Naive thymus-derived CD8-positive, alpha-beta T cell (primary cell): ENCODE measurements around the gene ITCH. TPM values are rescaled to one million over a fixed set of nuclear protein-coding genes. Genes with fewer than 3 reads are reported as not detected.
A peak's percentile ranks its signal among the peaks of the same experiment; 100 is the strongest.
"Not testable (repeated sequence)": the region's sequence is repeated elsewhere in the genome, so short reads cannot be mapped to it uniquely, and the experiment has no call there.

ENCODE experiments used
- ATAC-seq, 2 donors: fragments of 150-1000 bp; cut with Tn5 transposase in 1 of 2; sonication (Bioruptor Pico), chemical (Tn5 transposase) in 1 of 2; 1 replicate in 1 of 2; 2 replicates in 1 of 2; pipeline ENCODE4 v1.10.0; 2021; ENCODE audit warnings: mild to moderate bottlenecking in 2 of 2, moderate library complexity in 2 of 2
- POLR2A ChIA-PET: fragments of 350-600 bp; sonication (Branson Sonifier 250); formaldehyde crosslinking; loops from one replicate; lab custom pipeline; 2021; ENCODE audit warnings: antibody characterized with exemption; lab: Charles Lee
- DNase-seq, 10 donors: peaks; one replicate each; pipeline versions ENCODE4 v3.0.0 to v3.0.0-alpha.2; 2020 to 2022
- H3K27ac Mint-ChIP-seq, 10 donors: one replicate each; pipeline ENCODE4 v1.8.0; 2020 to 2022; ENCODE audit warnings: mild to moderate bottlenecking in 10 of 10, mixed read lengths in 10 of 10, moderate library complexity in 4 of 10, inconsistent platforms in 1 of 10
- H3K27me3 Mint-ChIP-seq, 5 donors: one replicate each; pipeline ENCODE4 v1.8.0; 2021 to 2022; ENCODE audit warnings: mixed read lengths in 5 of 5
- H3K36me3 Mint-ChIP-seq, 3 donors: one replicate each; pipeline ENCODE4 v1.8.0; 2020 to 2022; ENCODE audit warnings: mixed read lengths in 3 of 3, mild to moderate bottlenecking in 2 of 3, inconsistent platforms in 1 of 3
- H3K4me1 Mint-ChIP-seq, 4 donors: one replicate each; pipeline ENCODE4 v1.8.0; 2021 to 2022; ENCODE audit warnings: mixed read lengths in 4 of 4
- H3K4me3 Mint-ChIP-seq, 10 donors: one replicate each; pipeline ENCODE4 v1.8.0; 2020 to 2022; ENCODE audit warnings: mild to moderate bottlenecking in 10 of 10, mixed read lengths in 10 of 10, moderate library complexity in 6 of 10, inconsistent platforms in 1 of 10
- H3K9me3 Mint-ChIP-seq, 9 donors: one replicate each; pipeline ENCODE4 v1.8.0; 2020 to 2022; ENCODE audit warnings: mixed read lengths in 9 of 9, mild to moderate bottlenecking in 3 of 9, inconsistent platforms in 1 of 9, moderate library complexity in 1 of 9
- polyA plus RNA-seq, 3 donors: library from polyadenylated mRNA; unstranded; fragments of 300-500 nt; fragmentation: Illumina TruSeq; gene quantifications; one replicate each; pipeline ENCODE4 v1.2.3, GENCODE V29; 2021
- total RNA-seq, 8 experiments: library from RNA in 2 of 8; stranded (reverse) in 2 of 8; gene quantifications; one replicate each; pipeline ENCODE4 v1.2.3 and lab custom pipeline; 2021 to 2026

ITCH gene
- total and polyA plus RNA-seq, 5 experiments from 2014 or later = 12.6 to 75.9 (median 19.6) TPM

DNA sequence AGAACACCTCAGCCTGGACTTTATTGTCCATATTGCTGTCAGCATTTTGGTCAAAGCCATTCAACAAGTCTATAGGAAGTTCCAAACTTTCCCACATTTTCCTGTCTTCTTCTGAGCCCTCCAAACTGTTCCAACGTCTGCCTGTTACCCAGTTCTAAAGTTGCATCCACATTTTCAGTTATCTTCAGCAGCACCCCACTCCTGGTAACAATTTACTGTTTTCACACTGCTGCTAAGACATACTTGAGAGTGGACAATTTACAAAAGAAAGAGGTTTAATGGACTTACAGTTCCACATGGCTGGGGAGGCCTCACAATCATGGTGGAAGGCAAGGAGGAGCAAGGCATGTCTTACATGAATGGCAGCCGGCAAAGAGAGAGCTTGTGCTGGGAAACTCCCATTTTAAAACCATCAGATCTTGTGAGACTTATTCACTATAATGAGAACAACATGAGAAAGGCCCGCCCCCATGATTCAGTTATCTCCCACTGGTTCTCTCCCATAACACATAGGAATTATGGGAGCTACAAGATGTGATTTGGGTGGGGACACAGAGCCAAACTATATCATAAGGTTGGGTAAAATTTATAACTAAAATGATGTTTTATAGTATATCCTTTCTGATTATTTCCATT is 120.6 kb downstream of the ITCH start:
- H3K4me1 Mint-ChIP-seq, H3K27ac Mint-ChIP-seq, POLR2A ChIA-PET, H3K27me3 Mint-ChIP-seq, ATAC-seq, H3K9me3 Mint-ChIP-seq, H3K4me3 Mint-ChIP-seq, DNase-seq: not testable (repeated sequence)
- H3K36me3 Mint-ChIP-seq = peaks cover 23 to 79% (median 50%) of the 10 kb centered on the region in 3 donors

DNA sequence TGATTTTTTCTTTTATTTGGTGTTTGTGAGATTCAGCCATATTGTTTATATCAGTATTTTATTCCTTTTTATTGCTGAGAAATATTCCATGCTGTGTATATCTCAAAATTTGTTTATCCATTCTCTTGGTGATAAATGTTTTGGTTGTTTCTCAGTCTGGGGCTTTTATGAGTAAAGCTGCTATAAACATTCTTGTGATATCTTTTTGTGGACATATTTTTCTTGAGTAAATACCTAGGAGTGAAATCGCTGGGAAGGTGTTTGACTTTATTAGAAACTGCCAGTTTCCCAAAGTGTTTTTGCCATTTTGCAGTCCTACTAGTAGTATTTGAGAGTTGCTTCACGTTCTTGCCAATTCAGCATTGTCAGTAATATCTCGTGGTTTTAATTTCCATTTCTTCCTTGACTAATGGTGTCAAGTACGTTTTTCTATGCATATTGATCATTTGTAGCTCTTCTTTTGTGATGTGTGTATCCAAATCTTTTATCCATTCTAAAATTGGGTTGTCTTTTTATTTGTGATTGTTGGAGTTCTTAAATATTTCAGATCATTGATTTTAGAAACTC is 122.1 kb downstream of the ITCH start:
- Mint-ChIP-seq H3K27ac (peak overlapping the region in 3 of 10 donors; percentile 4 to 36 (median 21)), H3K27me3 (no peaks in the 10 kb centered on the region), H3K36me3 (peaks cover 23 to 78% (median 39%) of the 10 kb centered on the region in 3 donors), H3K4me3 (no peak overlapping the region), H3K4me1 (peaks cover 0 to 2% (median 0%) of the 10 kb centered on the region in 4 donors), H3K9me3 (peaks cover 0 to 7% (median 0%) of the 10 kb centered on the region in 9 donors)
- ATAC-seq (no peak), DNase-seq (no peak)
- POLR2A ChIA-PET = no interaction called here

DNA sequence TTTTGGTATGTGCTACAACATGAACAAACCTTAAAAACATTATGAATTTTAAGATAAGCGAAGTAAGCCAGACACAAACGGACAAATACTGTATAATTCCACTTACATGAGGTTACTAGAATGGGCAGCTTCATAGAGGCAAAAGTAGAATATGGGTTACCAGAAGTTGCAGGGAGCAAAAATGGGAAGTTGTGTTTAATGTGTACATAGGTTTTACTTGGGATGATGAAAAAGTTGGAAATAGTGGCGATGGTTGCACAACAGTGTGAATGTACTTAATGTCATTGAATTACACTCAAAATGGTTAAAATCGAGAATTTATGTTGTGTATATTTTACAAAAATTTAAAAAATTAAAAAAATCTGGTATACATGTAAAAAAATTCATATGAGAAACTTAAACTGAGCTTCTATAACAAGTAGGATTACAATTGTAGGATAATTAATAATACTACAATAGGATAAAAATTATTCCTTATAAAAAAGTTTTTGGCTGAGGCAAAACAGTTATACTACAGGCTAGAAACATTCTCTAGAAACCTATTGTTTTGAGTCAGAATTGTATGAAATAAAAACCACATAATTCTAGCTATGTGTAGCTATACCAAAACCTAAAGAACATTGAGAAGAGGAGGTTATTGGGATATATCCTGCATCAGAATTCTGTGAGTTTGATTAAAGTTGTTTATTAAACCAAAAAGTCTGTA is 128.3 kb downstream of the ITCH start:
- peaks cover 16 to 79% (median 33%) of the 10 kb centered on the region in 3 donors for H3K36me3 Mint-ChIP-seq
- ATAC-seq (no peak), DNase-seq (no peak)
- no peaks in the 10 kb centered on the region for H3K9me3 Mint-ChIP-seq
- no peak overlapping the region for H3K4me3 Mint-ChIP-seq
- H3K4me1 Mint-ChIP-seq = peaks cover 0 to 7% (median 6%) of the 10 kb centered on the region in 4 donors
- H3K27ac Mint-ChIP-seq = no peak overlapping the region
- no peaks in the 10 kb centered on the region for H3K27me3 Mint-ChIP-seq
- POLR2A ChIA-PET = no interaction called here

DNA sequence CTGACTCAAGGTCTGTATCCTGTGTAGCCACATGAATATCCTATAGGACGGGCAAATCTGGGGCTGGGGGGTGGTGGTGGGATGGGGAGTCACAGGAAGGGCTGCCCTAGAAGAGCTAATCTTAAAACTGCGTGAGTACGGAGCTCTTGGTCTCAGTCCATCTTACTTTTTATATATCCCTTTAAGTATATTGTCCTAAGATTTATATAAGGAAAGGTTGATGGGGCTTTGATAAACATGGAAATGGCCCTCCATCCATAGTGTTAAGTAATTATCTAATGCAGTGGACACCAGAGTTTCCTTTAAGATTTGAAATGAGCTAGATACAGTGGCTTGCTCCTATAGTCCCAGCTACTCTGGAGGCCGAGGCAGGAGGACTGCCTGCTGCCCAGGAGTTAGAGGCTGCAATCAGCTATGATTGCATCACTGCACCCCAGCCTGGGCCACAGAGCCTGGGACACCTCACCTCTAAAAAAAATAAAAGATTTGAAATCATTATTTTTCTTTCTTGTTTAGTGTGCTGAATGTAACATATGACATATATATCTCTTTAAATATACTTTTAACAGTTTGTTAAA is 128.9 kb downstream of the ITCH start:
- POLR2A ChIA-PET = no interaction called here
- peaks cover 16 to 83% (median 37%) of the 10 kb centered on the region in 3 donors for H3K36me3 Mint-ChIP-seq

DNA sequence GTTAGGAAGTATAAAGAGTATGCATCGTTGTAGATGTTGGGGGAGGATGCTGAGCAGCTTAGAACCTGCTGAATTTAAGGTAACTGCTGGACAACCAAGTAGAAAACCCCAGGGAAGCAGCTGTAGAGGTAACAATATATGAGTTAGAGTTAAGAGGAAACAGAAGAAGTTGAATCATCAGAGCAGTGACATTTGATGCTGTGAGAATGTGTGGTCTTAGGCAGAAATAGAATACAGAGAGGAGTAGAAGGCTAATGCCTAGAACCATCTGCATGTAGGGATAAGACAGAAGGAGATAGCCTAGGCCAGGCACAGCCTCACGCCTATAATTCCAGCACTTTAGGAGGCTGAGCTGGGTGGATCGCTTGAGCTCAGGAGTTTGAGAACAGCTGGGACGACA is 130.6 kb downstream of the ITCH start:
- POLR2A ChIA-PET = no interaction called here
- H3K4me3 Mint-ChIP-seq = no peak overlapping the region

More for the DNA sequence above, 128.9 kb downstream of the ITCH start:
- H3K27ac Mint-ChIP-seq = peak overlapping the region in 1 of 10 donors; percentile 19
- no peaks in the 10 kb centered on the region for H3K27me3 Mint-ChIP-seq
- no peaks in the 10 kb centered on the region for H3K9me3 Mint-ChIP-seq
- ATAC-seq (no peak), DNase-seq (no peak)
- H3K4me3 Mint-ChIP-seq = no peak overlapping the region
- H3K4me1 Mint-ChIP-seq = peaks cover 0 to 7% (median 6%) of the 10 kb centered on the region in 4 donors

DNA sequence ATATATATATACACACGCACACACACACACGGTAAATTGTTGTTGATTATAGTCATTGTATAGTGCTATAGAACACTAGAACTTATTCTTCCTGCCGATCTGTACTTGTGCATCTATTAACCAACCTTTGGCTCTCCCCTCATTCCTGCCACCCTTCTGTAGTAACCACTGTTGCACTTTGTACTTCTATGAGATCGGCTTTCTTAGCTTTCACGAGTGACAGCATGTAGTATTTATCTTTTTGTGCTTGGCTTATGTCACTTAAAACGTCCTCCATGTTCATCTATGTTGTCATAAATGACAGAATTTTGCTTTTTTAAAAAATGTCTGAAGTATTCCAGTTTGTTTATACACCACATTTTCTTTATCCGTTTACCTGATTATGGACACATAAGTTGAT is 132.2 kb downstream of the ITCH start:
- peaks cover 36 to 88% (median 66%) of the 10 kb centered on the region in 3 donors for H3K36me3 Mint-ChIP-seq
- no peak for DNase-seq
- no peak for ATAC-seq
- H3K4me1 Mint-ChIP-seq = peaks cover 5 to 10% (median 6%) of the 10 kb centered on the region in 4 donors
- POLR2A ChIA-PET = interaction anchor here (0.5 kb wide), 1 partner anchor 31 kb away, joined by 4 read pairs; no protein-coding TSS in a partner anchor
- no peaks in the 10 kb centered on the region for H3K27me3 Mint-ChIP-seq
- H3K9me3 Mint-ChIP-seq = peaks cover 5 to 29% (median 11%) of the 10 kb centered on the region in 9 donors
- H3K4me3 Mint-ChIP-seq = no peak overlapping the region
- peak overlapping the region in 4 of 10 donors; percentile 14 to 35 (median 18) for H3K27ac Mint-ChIP-seq

More for the DNA sequence above, 130.6 kb downstream of the ITCH start:
- Mint-ChIP-seq H3K9me3 (peaks cover 0 to 15% (median 1%) of the 10 kb centered on the region in 9 donors), H3K4me1 (peaks cover 2 to 10% (median 6%) of the 10 kb centered on the region in 4 donors), H3K36me3 (peaks cover 23 to 87% (median 53%) of the 10 kb centered on the region in 3 donors), H3K27ac (peak overlapping the region in 8 of 10 donors; percentile 9 to 50 (median 27)), H3K27me3 (no peaks in the 10 kb centered on the region)
- DNase-seq = no peak
- no peak for ATAC-seq

DNA sequence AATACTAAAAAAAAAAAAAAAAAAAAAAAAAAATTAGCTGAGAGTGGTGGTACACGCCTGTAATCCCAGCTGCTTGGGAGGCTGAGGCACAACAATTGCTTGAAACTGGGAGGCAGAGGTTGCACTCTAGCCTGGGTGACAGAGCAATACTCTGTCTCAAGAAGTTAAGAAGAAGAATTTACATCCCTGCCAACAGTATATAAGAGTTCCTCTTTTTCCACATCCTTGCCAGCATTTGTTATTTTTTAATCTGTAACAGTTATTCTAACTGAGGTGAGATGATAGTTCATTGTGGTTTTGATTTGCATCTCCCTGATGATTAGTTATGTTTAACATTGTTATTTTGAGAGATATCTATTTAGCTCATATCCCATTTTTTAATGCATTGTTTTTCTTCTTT is 132.8 kb downstream of the ITCH start:
- H3K9me3 Mint-ChIP-seq = peaks cover 11 to 35% (median 15%) of the 10 kb centered on the region in 9 donors
- peaks cover 6 to 10% (median 7%) of the 10 kb centered on the region in 4 donors for H3K4me1 Mint-ChIP-seq
- H3K27ac Mint-ChIP-seq = peak overlapping the region in 3 of 10 donors; percentile 16 to 60 (median 28)
- POLR2A ChIA-PET = interaction anchor here (0.5 kb wide), 1 partner anchor 32 kb away, joined by 4 read pairs; no protein-coding TSS in a partner anchor
- no peak for ATAC-seq
- H3K4me3 Mint-ChIP-seq = no peak overlapping the region
- no peak for DNase-seq
- H3K27me3 Mint-ChIP-seq = no peaks in the 10 kb centered on the region
- peaks cover 42 to 88% (median 72%) of the 10 kb centered on the region in 3 donors for H3K36me3 Mint-ChIP-seq

DNA sequence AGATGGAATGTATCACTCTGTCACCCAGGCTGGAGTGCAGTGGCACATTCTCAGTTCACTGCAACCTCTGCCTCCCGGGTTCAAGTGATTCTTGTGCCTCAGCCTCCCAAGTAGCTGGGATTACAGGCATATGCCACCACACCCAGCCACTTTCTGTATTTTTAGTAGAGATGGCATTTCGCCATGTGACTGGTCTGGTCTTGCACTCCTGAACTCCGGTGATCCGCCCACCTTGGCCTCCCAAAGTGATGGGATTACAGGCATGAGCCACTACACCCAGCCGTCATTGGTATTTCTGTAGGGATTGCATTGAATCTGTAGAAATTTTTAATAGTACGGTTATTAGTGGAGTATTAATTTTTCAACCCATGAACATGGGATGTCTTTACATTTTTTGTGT is 134.5 kb downstream of the ITCH start:
- H3K27me3 Mint-ChIP-seq, POLR2A ChIA-PET: not testable (repeated sequence)

DNA sequence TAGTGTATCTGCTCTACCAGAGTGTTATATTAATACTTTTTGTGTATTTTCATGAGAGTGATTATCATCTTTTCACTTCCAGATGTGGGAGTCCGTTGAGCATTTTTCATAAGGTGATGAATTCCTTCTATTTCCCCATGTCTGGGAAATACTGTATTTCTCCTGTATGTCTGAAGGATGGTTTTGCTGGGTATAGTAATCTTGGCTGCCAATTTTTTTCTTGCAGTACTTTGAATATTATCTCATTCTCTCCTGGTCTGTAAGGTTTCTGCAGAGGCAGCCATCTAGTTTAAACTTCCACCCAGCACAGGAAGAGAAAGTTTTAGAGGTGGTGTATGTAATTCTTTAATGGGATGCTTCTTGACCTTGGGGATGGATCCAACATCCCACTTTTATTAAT is 137.8 kb downstream of the ITCH start:
- peaks cover 12 to 37% (median 16%) of the 10 kb centered on the region in 9 donors for H3K9me3 Mint-ChIP-seq
- DNase-seq = no peak
- H3K36me3 Mint-ChIP-seq = peaks cover 31 to 78% (median 45%) of the 10 kb centered on the region in 3 donors
- H3K27ac Mint-ChIP-seq = peak overlapping the region in 1 of 10 donors; percentile 7
- H3K4me1 Mint-ChIP-seq = peaks cover 0 to 7% (median 5%) of the 10 kb centered on the region in 4 donors
- ATAC-seq = no peak
- no peaks in the 10 kb centered on the region for H3K27me3 Mint-ChIP-seq
- POLR2A ChIA-PET = interaction anchor here (0.7 kb wide), 1 partner anchor 933 kb away, joined by 7 read pairs; no protein-coding TSS in a partner anchor
- H3K4me3 Mint-ChIP-seq = no peak overlapping the region

More for the DNA sequence above, 134.5 kb downstream of the ITCH start:
- DNase-seq, ATAC-seq, H3K4me3 Mint-ChIP-seq: not testable (repeated sequence)
- Mint-ChIP-seq H3K27ac (peak overlapping the region in 1 of 10 donors; percentile 66), H3K36me3 (peaks cover 43 to 85% (median 66%) of the 10 kb centered on the region in 3 donors), H3K4me1 (peaks cover 6 to 10% (median 7%) of the 10 kb centered on the region in 4 donors), H3K9me3 (peaks cover 12 to 37% (median 16%) of the 10 kb centered on the region in 9 donors)

DNA sequence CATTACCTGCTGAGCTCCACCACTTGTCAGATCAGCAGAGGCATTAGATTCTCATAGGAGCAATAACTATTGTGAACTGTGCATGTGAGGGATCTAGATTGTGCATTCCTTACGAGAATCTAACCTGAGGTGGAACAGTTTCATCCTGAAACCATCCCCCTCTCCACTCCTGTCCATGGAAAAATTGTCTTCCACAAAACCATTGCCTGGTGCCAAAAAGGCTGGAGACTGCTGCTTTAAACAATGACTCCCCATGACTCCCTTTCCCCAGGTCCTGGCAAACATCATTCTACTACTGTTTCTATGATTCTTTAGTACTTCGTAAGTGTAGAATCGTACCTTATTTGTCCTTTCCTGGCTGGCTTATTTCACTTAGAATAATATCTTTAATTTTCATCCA is 143.4 kb downstream of the ITCH start:
- peaks cover 0 to 68% (median 0%) of the 10 kb centered on the region in 3 donors for H3K36me3 Mint-ChIP-seq
- H3K27me3 Mint-ChIP-seq = no peaks in the 10 kb centered on the region
- DNase-seq (no peak), ATAC-seq (no peak)
- peak overlapping the region in 3 of 10 donors; percentile 17 to 69 (median 21) for H3K27ac Mint-ChIP-seq
- POLR2A ChIA-PET = no interaction called here
- H3K4me1 Mint-ChIP-seq = peaks cover 0 to 9% (median 6%) of the 10 kb centered on the region in 4 donors
- H3K4me3 Mint-ChIP-seq = no peak overlapping the region
- no peaks in the 10 kb centered on the region for H3K9me3 Mint-ChIP-seq

DNA sequence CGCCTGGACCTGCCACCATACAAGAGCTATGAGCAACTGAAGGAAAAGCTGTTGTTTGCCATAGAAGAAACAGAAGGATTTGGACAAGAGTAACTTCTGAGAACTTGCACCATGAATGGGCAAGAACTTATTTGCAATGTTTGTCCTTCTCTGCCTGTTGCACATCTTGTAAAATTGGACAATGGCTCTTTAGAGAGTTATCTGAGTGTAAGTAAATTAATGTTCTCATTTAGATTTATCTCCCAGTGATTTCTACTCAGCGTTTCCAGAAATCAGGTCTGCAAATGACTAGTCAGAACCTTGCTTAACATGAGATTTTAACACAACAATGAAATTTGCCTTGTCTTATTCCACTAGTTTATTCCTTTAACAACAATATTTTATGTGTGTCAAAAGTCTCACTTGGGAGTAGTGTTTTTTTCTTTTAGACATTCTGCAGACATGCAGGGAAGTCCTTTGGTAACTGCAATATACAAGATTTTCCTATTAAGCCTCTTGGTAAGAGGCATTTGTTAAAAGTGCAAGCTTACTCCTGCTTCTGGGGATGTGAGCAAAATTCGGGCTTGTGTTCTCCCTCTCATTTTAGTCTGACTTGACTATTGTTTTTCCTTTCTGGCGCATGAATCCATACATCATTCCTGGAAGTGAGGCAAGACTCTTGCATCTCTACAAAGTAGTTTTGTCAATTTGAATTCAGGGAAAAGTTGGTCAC is 144.8 kb downstream of the ITCH start:
- Mint-ChIP-seq H3K27me3 (no peaks in the 10 kb centered on the region), H3K9me3 (no peaks in the 10 kb centered on the region), H3K27ac (peak overlapping the region in 2 of 10 donors; percentile 9 to 78), H3K36me3 (peaks cover 0 to 63% (median 0%) of the 10 kb centered on the region in 3 donors), H3K4me3 (no peak overlapping the region), H3K4me1 (peaks cover 2 to 11% (median 7%) of the 10 kb centered on the region in 4 donors)
- DNase-seq (no peak), ATAC-seq (no peak)
- POLR2A ChIA-PET = no interaction called here

DNA sequence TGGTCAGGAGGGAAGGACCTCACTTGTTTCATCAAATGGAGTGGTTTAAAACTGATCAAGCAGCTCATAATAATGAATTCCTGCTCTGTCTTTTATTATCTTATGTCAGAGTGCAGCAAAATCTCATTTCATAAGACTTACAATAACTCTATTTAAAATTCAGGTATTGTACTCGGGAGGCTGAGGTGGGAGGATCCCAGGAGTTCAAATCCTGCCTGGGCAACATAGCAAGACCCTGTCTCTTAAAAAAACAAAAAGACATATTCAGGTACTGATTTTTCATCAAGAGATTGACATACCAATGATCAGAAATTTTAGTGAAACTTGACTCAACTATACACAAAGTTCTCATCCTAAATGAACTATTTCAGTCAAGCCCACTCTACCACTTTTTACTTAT is 147.5 kb downstream of the ITCH start:
- POLR2A ChIA-PET = no interaction called here
- Mint-ChIP-seq H3K27ac (peak overlapping the region in 2 of 10 donors; percentile 6 to 34), H3K36me3 (peaks cover 0 to 43% (median 0%) of the 10 kb centered on the region in 3 donors), H3K9me3 (no peaks in the 10 kb centered on the region), H3K4me3 (no peak overlapping the region), H3K4me1 (peaks cover 12 to 31% (median 22%) of the 10 kb centered on the region in 4 donors), H3K27me3 (no peaks in the 10 kb centered on the region)
- ATAC-seq (no peak), DNase-seq (no peak)
